ENCODE data around the gene PDPR.
"Not testable (repeated sequence)": the region's sequence is repeated elsewhere in the genome, so short reads cannot be mapped to it uniquely, and the experiment has no call there.

The PDPR gene

GRCh38 chr16:70135796-70136195 lies 21.7 kb downstream of the PDPR start:
- DNase-seq: not testable (repeated sequence)

GRCh38 chr16:70136595-70136994 lies 22.5 kb downstream of the PDPR start:
- DNase-seq: not testable (repeated sequence)

GRCh38 chr16:70142739-70143138 lies 28.6 kb downstream of the PDPR start:
- not testable (repeated sequence) for DNase-seq

GRCh38 chr16:70143231-70143895 lies 29.2 kb downstream of the PDPR start:
- not testable (repeated sequence) for DNase-seq

- DNase-seq: not testable (repeated sequence)
Observed at GRCh38 chr16:70147853-70148252, 33.7 kb downstream of the PDPR start.

- DNase-seq: not testable (repeated sequence)
Observed at GRCh38 chr16:70148453-70148852, 34.3 kb downstream of the PDPR start.

GRCh38 chr16:70149296-70149695 lies 35.2 kb downstream of the PDPR start:
- DNase-seq: not testable (repeated sequence)

- no peak for DNase-seq
Observed at GRCh38 chr16:70151391-70151790, 37.3 kb downstream of the PDPR start.

GRCh38 chr16:70151941-70152509 lies 37.9 kb downstream of the PDPR start:
- no peak for DNase-seq

- no peak for DNase-seq
Observed at GRCh38 chr16:70152578-70153302, 38.6 kb downstream of the PDPR start.

GRCh38 chr16:70154736-70155135 lies 40.6 kb downstream of the PDPR start:
- DNase-seq: not testable (repeated sequence)

GRCh38 chr16:70156207-70156978 lies 42.3 kb downstream of the PDPR start:
- no peak for DNase-seq

GRCh38 chr16:70157105-70157476 lies 43.0 kb downstream of the PDPR start:
- no peak for DNase-seq

GRCh38 chr16:70157477-70158260 lies 43.5 kb downstream of the PDPR start:
- no peak for DNase-seq

GRCh38 chr16:70158261-70158939 lies 44.3 kb downstream of the PDPR start:
- DNase-seq: no peak

- no peak for DNase-seq
Observed at GRCh38 chr16:70159355-70160348, 45.5 kb downstream of the PDPR start.

GRCh38 chr16:70160388-70160787 lies 46.3 kb downstream of the PDPR start:
- no peak for DNase-seq

- no peak for DNase-seq
Observed at GRCh38 chr16:70160821-70161220, 46.7 kb downstream of the PDPR start.

GRCh38 chr16:70161350-70161749 lies 47.2 kb downstream of the PDPR start:
- no peak for DNase-seq

GRCh38 chr16:70162041-70162451 lies 47.9 kb downstream of the PDPR start:
- no peak for DNase-seq

GRCh38 chr16:70163596-70163995 lies 49.5 kb downstream of the PDPR start:
- DNase-seq: no peak

Measured in suppressor macrophage treated with lipopolysaccharide for 4 hours (primary cell).